Colonic mucosa (tissue), 4 donors: ENCODE data around the gene ZFP92. TPM values are rescaled to one million over a fixed set of nuclear protein-coding genes. Genes with fewer than 3 reads are reported as not detected.

ENCODE experiments used
- DNase-seq: peaks from one replicate; pipeline ENCODE4 v3.0.0-alpha.2; 2020
- H3K27ac ChIP-seq: fragments of 200-600 bp; one replicate; pipeline ENCODE4 v1.8.0; 2021
- H3K27me3 ChIP-seq: fragments of 200-600 bp; one replicate; pipeline ENCODE4 v1.8.0; 2021
- H3K36me3 ChIP-seq: fragments of 200-600 bp; one replicate; pipeline ENCODE4 v1.8.0; 2021
- H3K4me1 ChIP-seq: fragments of 200-600 bp; one replicate; pipeline ENCODE4 v1.8.0; 2021; ENCODE audit warnings: mild to moderate bottlenecking
- H3K4me3 ChIP-seq: fragments of 200-600 bp; one replicate; pipeline ENCODE4 v1.8.0; 2021
- H3K9ac ChIP-seq, 2 donors: one replicate each; pipeline ENCODE4 v1.7.0; 2013; ENCODE audit warnings: control low read depth in 2 of 2, low read depth in 2 of 2, low read length in 2 of 2
- H3K9me3 ChIP-seq: fragments of 200-600 bp; one replicate; pipeline ENCODE4 v1.8.0; 2021
- CTCF ChIP-seq: fragments of 200-600 bp; IDR thresholded peaks from one replicate; pipeline ENCODE4 v1.8.0; 2022; ENCODE audit warnings: antibody characterized with exemption, mild to moderate bottlenecking
- intact Hi-C: fragments of 100-400 bp; cut with DNase I; formaldehyde crosslinking; loops from one replicate; pipeline ENCODE4 v1.14.1; 2022
- total RNA-seq, 2 donors: library from RNA; stranded (reverse); fragmentation: NEBNext Ultra II Directional in 1 of 2; extraction: Animal tissue kit (Norgen Biotek cat#: 25700) in 1 of 2; gene quantifications; one replicate each; pipeline ENCODE4 v1.2.1, GENCODE V29; 2021
- donor health status: healthy.
- donor health status: DM: no; HTN: no; CAD: no.
- donor health status: DM: no; HTN: no; CAD: no.

ZFP92 gene
- total RNA-seq, 2 donors from 2014 or later: 0.10 to 0.29 TPM

GRCh38 chrX:153395613-153396319 lies 15.5 kb upstream of the ZFP92 start:
- H3K36me3 ChIP-seq: no peaks in the 10 kb centered on the region
- intact Hi-C loops: no loop called here
- no peak for TF ChIP-seq CTCF
- H3K27ac ChIP-seq: no peak overlapping the region
- H3K9me3 ChIP-seq: no peaks in the 10 kb centered on the region
- no peaks in the 10 kb centered on the region for H3K27me3 ChIP-seq
- no peak for DNase-seq
- H3K9ac ChIP-seq: no peak overlapping the region
- H3K4me1 ChIP-seq: no peaks in the 10 kb centered on the region
- H3K4me3 ChIP-seq: no peak overlapping the region

- Histone ChIP-seq H3K36me3 (no peaks in the 10 kb centered on the region), H3K27ac (no peak overlapping the region), H3K9me3 (no peaks in the 10 kb centered on the region), H3K27me3 (no peaks in the 10 kb centered on the region), H3K4me3 (no peak overlapping the region), H3K4me1 (no peaks in the 10 kb centered on the region), H3K9ac (no peak overlapping the region)
- DNase-seq: no peak
- intact Hi-C loops: no loop called here
- no peak for TF ChIP-seq CTCF
Observed at GRCh38 chrX:153396320-153397195, 14.7 kb upstream of the ZFP92 start.

- Histone ChIP-seq H3K27ac (no peak overlapping the region), H3K9me3 (no peaks in the 10 kb centered on the region), H3K9ac (no peak overlapping the region), H3K4me1 (no peaks in the 10 kb centered on the region), H3K27me3 (no peaks in the 10 kb centered on the region), H3K4me3 (no peak overlapping the region), H3K36me3 (no peaks in the 10 kb centered on the region)
- no peak for DNase-seq
- intact Hi-C loops: no loop called here
- TF ChIP-seq CTCF: no peak
Observed at GRCh38 chrX:153397256-153397960, 13.9 kb upstream of the ZFP92 start.

- Histone ChIP-seq H3K27me3 (no peaks in the 10 kb centered on the region), H3K36me3 (no peaks in the 10 kb centered on the region), H3K4me3 (no peak overlapping the region), H3K9me3 (no peaks in the 10 kb centered on the region), H3K4me1 (no peaks in the 10 kb centered on the region), H3K27ac (no peak overlapping the region), H3K9ac (no peak overlapping the region)
- TF ChIP-seq CTCF: no peak
- no peak for DNase-seq
- intact Hi-C loops: no loop called here
Observed at GRCh38 chrX:153398275-153398960, 12.9 kb upstream of the ZFP92 start.
